Measurements from ENCODE around the gene BCL3.
A peak's percentile ranks its signal among the peaks of the same experiment; 100 is the strongest.
"Not testable (repeated sequence)": the region's sequence is repeated elsewhere in the genome, so short reads cannot be mapped to it uniquely, and the experiment has no call there.

Gene BCL3

GRCh38 chr19:44720945-44721344, 27.6 kb upstream of the BCL3 start:
- no peak for DNase-seq (ENCODE audit: low spot score)

- DNase-seq (ENCODE audit: low spot score): not testable (repeated sequence)
These were observed 27.1 kb upstream of the BCL3 start for GRCh38 chr19:44721369-44721768.

- DNase-seq (ENCODE audit: low spot score): no peak
These were observed 26.1 kb upstream of the BCL3 start for GRCh38 chr19:44722131-44723121.

- DNase-seq (ENCODE audit: low spot score): no peak
These were observed 25.1 kb upstream of the BCL3 start for GRCh38 chr19:44723299-44723951.

GRCh38 chr19:44723952-44724319, 24.6 kb upstream of the BCL3 start:
- peak; percentile 50 for DNase-seq (ENCODE audit: low spot score)

- DNase-seq (ENCODE audit: low spot score): peak; percentile 63
These were observed 23.3 kb upstream of the BCL3 start for GRCh38 chr19:44725251-44725650.

- DNase-seq (ENCODE audit: low spot score): no peak
These were observed 22.8 kb upstream of the BCL3 start for GRCh38 chr19:44725684-44726083.

GRCh38 chr19:44726465-44726864, 22.0 kb upstream of the BCL3 start:
- DNase-seq (ENCODE audit: low spot score): no peak

- DNase-seq (ENCODE audit: low spot score): no peak
These were observed 20.3 kb upstream of the BCL3 start for GRCh38 chr19:44728178-44728577.

- DNase-seq (ENCODE audit: low spot score): no peak
These were observed 18.9 kb upstream of the BCL3 start for GRCh38 chr19:44729516-44730033.

- no peak for DNase-seq (ENCODE audit: low spot score)
These were observed 17.4 kb upstream of the BCL3 start for GRCh38 chr19:44731081-44731480.

GRCh38 chr19:44731622-44732021, 16.9 kb upstream of the BCL3 start:
- no peak for DNase-seq (ENCODE audit: low spot score)

- DNase-seq (ENCODE audit: low spot score): no peak
These were observed 16.1 kb upstream of the BCL3 start for GRCh38 chr19:44732235-44733014.

- no peak for DNase-seq (ENCODE audit: low spot score)
These were observed 14.2 kb upstream of the BCL3 start for GRCh38 chr19:44734357-44734756.

GRCh38 chr19:44735011-44735410, 13.5 kb upstream of the BCL3 start:
- DNase-seq (ENCODE audit: low spot score): no peak

GRCh38 chr19:44737238-44738071, 11.1 kb upstream of the BCL3 start:
- DNase-seq (ENCODE audit: low spot score): no peak

GRCh38 chr19:44738136-44738535, 10.4 kb upstream of the BCL3 start:
- DNase-seq (ENCODE audit: low spot score): no peak

GRCh38 chr19:44738603-44739558, 9.6 kb upstream of the BCL3 start:
- no peak for DNase-seq (ENCODE audit: low spot score)

GRCh38 chr19:44740351-44740824, 8.1 kb upstream of the BCL3 start:
- no peak for DNase-seq (ENCODE audit: low spot score)

- no peak for DNase-seq (ENCODE audit: low spot score)
These were observed 7.2 kb upstream of the BCL3 start for GRCh38 chr19:44741258-44741731.

Data from HuH-7.5 (cell line).